Loucy (cell line): ENCODE measurements around the gene LIN37.
"Not testable (repeated sequence)": the region's sequence is repeated elsewhere in the genome, so short reads cannot be mapped to it uniquely, and the experiment has no call there.

Experiments used
- CTCF ChIP-seq: fragments of 200-600 bp; sonication (generic); conservative IDR thresholded peaks from 2 replicates; pipeline ENCODE4 v1.5.1; 2014; ENCODE audit warnings: mild to moderate bottlenecking, antibody characterized with exemption, low read length
- EZH2phosphoT487 ChIP-seq: fragments of 200-600 bp; IDR thresholded peaks from 2 replicates; pipeline ENCODE4 v1.6.1; 2018; ENCODE audit warnings: antibody characterized with exemption, mild to moderate bottlenecking, moderate library complexity, borderline replicate concordance

- not testable (repeated sequence) for TF ChIP-seq CTCF, EZH2phosphoT487
Observed at GRCh38 chr19:35724132-35724531, 24.2 kb upstream of the LIN37 start.
